ENCODE measurements around the gene FEM1A.

The FEM1A gene

DNA sequence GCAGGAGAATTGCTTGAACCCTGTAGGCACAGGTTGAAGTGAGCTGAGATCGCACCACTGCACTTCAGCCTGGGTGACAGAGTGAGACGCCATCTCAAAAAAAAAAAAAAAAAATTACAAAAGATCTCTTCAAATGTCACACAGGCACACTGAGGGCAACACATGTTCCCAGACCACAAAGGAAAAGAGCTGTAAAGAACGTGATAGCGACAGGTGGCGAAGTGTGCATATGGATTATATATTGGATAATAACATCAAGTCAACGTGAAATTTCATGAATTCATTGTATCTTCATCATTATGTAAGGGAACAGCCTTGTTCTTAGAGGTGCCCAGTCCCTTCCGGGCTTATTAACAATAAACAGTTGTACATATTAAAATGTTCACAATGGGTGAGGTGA, 36.1 kb upstream of the FEM1A start:
- no CpG with 5 or more reads among the region's 7 CpGs for WGBS (ENCODE audit: insufficient coverage, insufficient read length)
- peaks cover 3% of the 10 kb centered on the region; the same call in 1 of the 2 replicates for H3K27me3 ChIP-seq (ENCODE audit: control insufficient read depth, insufficient read depth, low read length)
- no peak for DNase-seq (ENCODE audit: low read depth, low spot score)

DNA sequence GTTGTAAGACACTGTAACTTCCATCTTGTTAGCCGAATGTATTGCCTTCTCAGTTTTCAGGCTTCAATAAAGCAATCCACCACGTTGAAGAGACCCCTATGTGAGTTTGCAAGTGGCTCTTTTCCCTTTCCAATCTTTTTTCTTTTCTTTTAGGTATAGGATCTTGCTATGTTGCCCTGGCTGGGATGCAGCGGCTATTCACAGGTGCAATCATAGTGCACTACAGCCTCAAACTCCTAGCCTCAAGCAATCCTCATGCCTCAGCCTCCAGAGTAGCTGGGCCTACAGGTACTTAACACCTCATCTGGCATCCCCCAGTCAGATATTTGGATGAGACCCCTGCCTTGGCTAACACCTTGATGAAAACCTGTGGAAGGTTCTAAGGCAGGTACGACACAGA, 33.5 kb upstream of the FEM1A start:
- Histone ChIP-seq H3K4me1 (ENCODE audit: control insufficient read depth, insufficient read depth, low read length) (peaks cover 6% of the 10 kb centered on the region), H3K4me3 (ENCODE audit: low read length) (no peak overlapping the region), H3K9me3 (ENCODE audit: control insufficient read depth, insufficient read depth, low read length) (no peaks in the 10 kb centered on the region), H3K36me3 (ENCODE audit: control insufficient read depth, insufficient read depth, low read length) (no peaks in the 10 kb centered on the region), H3K27me3 (ENCODE audit: control insufficient read depth, insufficient read depth, low read length) (peaks cover 3% of the 10 kb centered on the region; the same call in 1 of the 2 replicates), H3K27ac (ENCODE audit: low read length) (no peak overlapping the region)
- no CpG with 5 or more reads among the region's 4 CpGs for WGBS (ENCODE audit: insufficient coverage, insufficient read length)
- no peak for DNase-seq (ENCODE audit: low read depth, low spot score)

More for the DNA sequence above, 36.1 kb upstream of the FEM1A start:
- Histone ChIP-seq H3K4me1 (ENCODE audit: control insufficient read depth, insufficient read depth, low read length) (peaks cover 6% of the 10 kb centered on the region), H3K4me3 (ENCODE audit: low read length) (no peak overlapping the region), H3K9me3 (ENCODE audit: control insufficient read depth, insufficient read depth, low read length) (no peaks in the 10 kb centered on the region), H3K27ac (ENCODE audit: low read length) (no peak overlapping the region), H3K36me3 (ENCODE audit: control insufficient read depth, insufficient read depth, low read length) (no peaks in the 10 kb centered on the region)

DNA sequence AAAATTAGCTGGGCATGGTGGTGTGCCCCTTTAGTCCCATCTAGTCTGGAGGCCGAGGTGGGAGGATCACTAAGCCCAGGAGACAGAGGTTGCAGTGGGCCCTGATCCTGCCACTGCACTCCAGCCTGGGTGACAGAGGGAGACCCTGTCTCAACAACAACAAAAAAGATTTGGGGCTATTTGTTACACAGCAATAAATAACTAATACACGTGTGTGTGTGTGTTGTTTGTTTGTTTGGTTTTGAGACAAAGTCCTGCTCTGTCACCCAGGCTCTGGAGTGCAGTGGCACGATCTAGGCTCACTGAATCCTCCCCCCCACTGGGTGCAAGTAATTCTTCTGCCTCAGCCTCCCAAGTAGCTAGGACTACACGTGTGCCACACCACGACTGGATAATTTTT, 32.9 kb upstream of the FEM1A start:
- Histone ChIP-seq H3K27ac (ENCODE audit: low read length) (no peak overlapping the region), H3K27me3 (ENCODE audit: control insufficient read depth, insufficient read depth, low read length) (peaks cover 3% of the 10 kb centered on the region; the same call in 1 of the 2 replicates), H3K4me1 (ENCODE audit: control insufficient read depth, insufficient read depth, low read length) (peaks cover 6% of the 10 kb centered on the region), H3K9me3 (ENCODE audit: control insufficient read depth, insufficient read depth, low read length) (no peaks in the 10 kb centered on the region), H3K4me3 (ENCODE audit: low read length) (no peak overlapping the region), H3K36me3 (ENCODE audit: control insufficient read depth, insufficient read depth, low read length) (no peaks in the 10 kb centered on the region)
- no CpG with 5 or more reads among the region's 5 CpGs for whole genome bisulfite sequencing (ENCODE audit: insufficient coverage, insufficient read length)
- DNase-seq (ENCODE audit: low read depth, low spot score), result no peak

DNA sequence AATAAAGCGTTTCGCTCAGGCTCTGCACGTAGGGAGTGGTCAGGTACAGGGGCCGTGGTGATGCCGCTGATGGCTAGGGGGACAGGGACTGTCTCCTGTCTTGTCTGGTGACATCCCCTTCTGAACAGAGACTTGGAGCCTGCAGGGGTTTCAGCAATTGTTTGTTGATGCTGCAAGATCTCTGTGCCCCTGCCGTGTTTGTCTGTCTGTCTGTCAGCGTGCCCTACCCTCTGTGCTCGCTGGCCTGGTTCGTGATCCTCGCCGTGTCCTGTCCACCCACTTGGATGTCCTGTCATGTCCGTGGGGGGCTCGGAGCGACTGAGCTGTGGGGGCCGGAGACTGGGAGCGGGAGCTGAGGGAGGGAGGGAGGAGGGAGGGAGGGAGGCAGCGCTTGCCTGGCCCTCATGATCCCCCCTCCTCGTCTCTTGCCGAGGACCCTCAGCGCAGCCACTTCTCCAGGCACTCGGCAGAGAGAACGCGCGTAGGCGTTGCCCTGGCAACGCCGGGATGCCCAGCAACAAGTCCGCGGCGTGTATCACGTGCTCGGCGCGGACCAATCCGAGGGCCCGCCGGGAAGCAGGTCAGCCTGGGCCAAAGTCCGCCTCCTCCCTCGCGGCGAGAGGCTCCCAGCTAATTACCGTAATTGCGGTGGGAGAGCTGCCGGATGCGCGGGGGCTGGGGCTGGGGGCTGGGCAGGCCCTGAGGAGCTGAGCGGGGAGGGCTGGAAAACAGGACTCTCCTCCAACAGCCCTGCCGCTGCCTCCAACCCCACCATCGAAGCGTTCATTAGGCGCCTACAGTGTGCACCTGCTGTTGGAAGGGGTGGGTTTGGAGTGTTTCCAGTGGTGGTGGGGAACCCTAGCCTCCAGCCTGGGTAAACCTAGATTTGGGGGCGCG, 31.9 kb upstream of the FEM1A start:
- no peak for DNase-seq (ENCODE audit: low read depth, low spot score)
- no peaks in the 10 kb centered on the region for H3K9me3 ChIP-seq (ENCODE audit: control insufficient read depth, insufficient read depth, low read length)
- H3K36me3 ChIP-seq (ENCODE audit: control insufficient read depth, insufficient read depth, low read length), result no peaks in the 10 kb centered on the region
- peaks cover 3% of the 10 kb centered on the region; the same call in 1 of the 2 replicates for H3K27me3 ChIP-seq (ENCODE audit: control insufficient read depth, insufficient read depth, low read length)
- H3K4me1 ChIP-seq (ENCODE audit: control insufficient read depth, insufficient read depth, low read length), result peaks cover 6% of the 10 kb centered on the region
- H3K4me3 ChIP-seq (ENCODE audit: low read length), result peak overlapping the region; percentile 30; the same call in 1 of the 2 replicates
- no CpG with 5 or more reads among the region's 53 CpGs for WGBS (ENCODE audit: insufficient coverage, insufficient read length)
- no peak overlapping the region for H3K27ac ChIP-seq (ENCODE audit: low read length)

DNA sequence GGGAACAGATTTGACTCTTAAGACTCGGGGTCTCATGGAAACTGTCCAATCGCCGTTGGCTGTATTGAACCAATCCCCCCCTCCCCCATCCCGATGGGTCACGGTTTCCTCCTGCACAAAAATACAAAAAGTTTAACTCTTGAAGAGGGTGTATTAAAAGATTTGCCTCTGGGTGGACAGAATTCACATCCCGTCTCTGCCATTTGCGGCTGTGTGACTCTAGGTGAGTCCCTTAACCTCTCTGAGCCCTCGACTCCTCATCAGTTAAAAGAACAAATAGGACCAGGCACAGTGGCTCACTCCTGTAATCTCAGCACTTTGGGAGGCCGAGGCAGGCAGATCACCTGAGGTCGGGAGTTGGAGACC, 31.3 kb upstream of the FEM1A start:
- Histone ChIP-seq H3K4me1 (ENCODE audit: control insufficient read depth, insufficient read depth, low read length) (peaks cover 6% of the 10 kb centered on the region), H3K9me3 (ENCODE audit: control insufficient read depth, insufficient read depth, low read length) (no peaks in the 10 kb centered on the region), H3K4me3 (ENCODE audit: low read length) (peak overlapping the region; percentile 30; the same call in 1 of the 2 replicates), H3K27ac (ENCODE audit: low read length) (no peak overlapping the region), H3K36me3 (ENCODE audit: control insufficient read depth, insufficient read depth, low read length) (no peaks in the 10 kb centered on the region), H3K27me3 (ENCODE audit: control insufficient read depth, insufficient read depth, low read length) (peaks cover 3% of the 10 kb centered on the region; the same call in 1 of the 2 replicates)
- DNase-seq (ENCODE audit: low read depth, low spot score), result no peak
- WGBS (ENCODE audit: insufficient coverage, insufficient read length), result no CpG with 5 or more reads among the region's 10 CpGs

DNA sequence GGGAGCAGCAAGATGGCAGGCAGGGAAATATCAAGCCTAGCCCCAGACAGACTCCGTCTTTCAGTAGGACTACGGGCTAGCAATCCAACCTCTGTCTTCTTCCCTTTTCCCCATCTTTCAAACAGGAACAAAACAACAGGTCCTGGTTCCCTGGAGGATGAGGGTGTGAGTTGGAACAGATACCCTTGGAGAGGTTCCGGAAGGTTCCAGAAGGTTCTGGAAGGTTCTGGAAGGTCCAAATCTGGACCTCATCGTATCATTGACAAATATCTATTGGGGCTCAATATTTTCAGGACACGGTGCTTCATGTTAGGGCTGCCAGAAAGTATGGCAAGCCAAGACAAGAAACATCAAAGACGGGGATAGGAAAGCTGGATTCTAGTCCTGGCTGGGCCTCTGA, 28.5 kb upstream of the FEM1A start:
- peaks cover 3% of the 10 kb centered on the region for H3K27me3 ChIP-seq (ENCODE audit: control insufficient read depth, insufficient read depth, low read length)
- H3K36me3 ChIP-seq (ENCODE audit: control insufficient read depth, insufficient read depth, low read length), result no peaks in the 10 kb centered on the region
- no peaks in the 10 kb centered on the region for H3K9me3 ChIP-seq (ENCODE audit: control insufficient read depth, insufficient read depth, low read length)
- H3K4me1 ChIP-seq (ENCODE audit: control insufficient read depth, insufficient read depth, low read length), result peaks cover 6% of the 10 kb centered on the region
- no peak overlapping the region for H3K27ac ChIP-seq (ENCODE audit: low read length)
- DNase-seq (ENCODE audit: low read depth, low spot score), result no peak
- no peak overlapping the region for H3K4me3 ChIP-seq (ENCODE audit: low read length)
- no CpG with 5 or more reads among the region's 6 CpGs for WGBS (ENCODE audit: insufficient coverage, insufficient read length)

DNA sequence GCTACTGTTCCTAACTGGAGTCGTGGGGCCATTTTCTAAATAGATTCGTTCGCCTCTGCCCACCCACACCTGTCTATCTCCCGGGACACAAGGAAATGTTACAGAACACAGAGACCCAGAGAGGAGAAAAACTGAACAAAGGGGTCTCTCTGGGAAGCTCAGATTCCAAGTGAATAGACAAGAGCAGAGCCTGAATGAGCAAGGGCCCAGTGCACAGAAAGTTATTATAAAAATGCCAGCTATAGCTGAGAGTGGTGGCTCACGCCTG, 27.2 kb upstream of the FEM1A start:
- Histone ChIP-seq H3K27ac (ENCODE audit: low read length) (no peak overlapping the region), H3K4me3 (ENCODE audit: low read length) (no peak overlapping the region), H3K4me1 (ENCODE audit: control insufficient read depth, insufficient read depth, low read length) (peaks cover 6% of the 10 kb centered on the region), H3K36me3 (ENCODE audit: control insufficient read depth, insufficient read depth, low read length) (no peaks in the 10 kb centered on the region), H3K9me3 (ENCODE audit: control insufficient read depth, insufficient read depth, low read length) (no peaks in the 10 kb centered on the region), H3K27me3 (ENCODE audit: control insufficient read depth, insufficient read depth, low read length) (peaks cover 1% of the 10 kb centered on the region)
- no CpG with 5 or more reads among the region's 5 CpGs for WGBS (ENCODE audit: insufficient coverage, insufficient read length)
- DNase-seq (ENCODE audit: low read depth, low spot score), result no peak

DNA sequence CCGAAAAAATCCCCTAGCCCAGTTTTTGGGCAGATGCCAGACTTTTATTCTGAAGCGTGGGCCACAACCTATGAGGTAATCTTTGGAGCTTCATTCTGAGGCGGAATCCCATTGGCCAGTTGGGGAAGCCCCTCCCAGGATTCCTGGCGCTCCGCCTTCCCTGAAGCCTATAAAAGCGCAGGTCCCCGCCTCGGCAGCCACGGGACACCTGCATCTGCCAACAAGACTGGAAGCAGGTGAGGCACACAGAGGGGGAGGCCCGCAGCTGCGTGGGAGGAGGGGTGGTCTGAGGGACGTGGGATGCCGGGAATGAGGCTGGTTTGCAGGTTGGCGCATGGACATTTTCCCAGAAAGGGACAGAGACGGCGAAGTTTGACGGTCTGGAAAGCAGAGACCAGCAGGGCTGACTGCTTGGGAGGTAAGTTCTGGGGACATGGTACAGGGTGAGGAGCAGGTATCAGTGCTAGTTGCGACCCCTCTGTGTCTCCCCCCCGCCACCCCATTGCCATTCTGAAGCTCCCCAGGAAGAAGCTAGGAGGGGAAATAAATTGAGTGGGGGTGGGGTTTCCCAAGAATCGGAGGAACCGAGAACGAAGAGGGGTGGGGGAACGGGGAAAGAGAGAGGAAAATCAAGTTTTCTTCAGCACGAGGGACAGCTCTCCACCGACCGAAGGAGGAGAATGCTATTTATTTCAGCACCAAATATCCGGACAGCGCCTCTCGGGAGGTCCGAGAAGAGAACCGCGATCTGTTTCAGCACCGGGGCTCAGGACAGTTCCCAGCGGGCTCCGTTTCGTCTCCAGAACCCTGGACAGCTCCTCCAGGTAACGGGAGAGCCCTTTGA, 22.4 kb upstream of the FEM1A start:
- H3K4me3 ChIP-seq (ENCODE audit: low read length), result no peak overlapping the region
- no CpG with 5 or more reads among the region's 37 CpGs for WGBS (ENCODE audit: insufficient coverage, insufficient read length)
- DNase-seq (ENCODE audit: low read depth, low spot score), result peak; percentile 83
- no peak overlapping the region for H3K27ac ChIP-seq (ENCODE audit: low read length)
- H3K36me3 ChIP-seq (ENCODE audit: control insufficient read depth, insufficient read depth, low read length), result no peaks in the 10 kb centered on the region
- no peaks in the 10 kb centered on the region; the same call in 1 of the 2 replicates for H3K27me3 ChIP-seq (ENCODE audit: control insufficient read depth, insufficient read depth, low read length)
- peaks cover 2% of the 10 kb centered on the region for H3K4me1 ChIP-seq (ENCODE audit: control insufficient read depth, insufficient read depth, low read length)
- H3K9me3 ChIP-seq (ENCODE audit: control insufficient read depth, insufficient read depth, low read length), result no peaks in the 10 kb centered on the region

DNA sequence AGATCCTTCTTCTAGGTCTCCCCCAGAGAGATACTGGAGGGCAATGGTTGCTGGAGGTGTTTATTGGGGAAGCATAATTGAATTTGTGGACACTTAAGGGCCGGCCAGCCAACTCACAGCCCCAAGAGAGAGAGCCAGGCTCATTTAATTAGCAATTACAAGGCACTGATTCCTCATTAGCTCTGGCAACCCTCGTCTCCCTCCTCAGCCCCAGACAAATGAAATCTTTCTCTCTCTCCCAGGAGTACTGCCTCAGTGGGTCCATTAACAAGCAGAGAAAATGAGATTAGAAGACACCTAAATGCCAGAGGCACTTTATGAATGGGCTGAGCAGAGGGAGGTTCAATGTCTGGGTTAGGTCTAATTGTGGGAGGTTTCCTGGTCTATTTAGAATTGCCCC, 19.0 kb upstream of the FEM1A start:
- DNase-seq (ENCODE audit: low read depth, low spot score), result no peak
- H3K9me3 ChIP-seq (ENCODE audit: control insufficient read depth, insufficient read depth, low read length), result no peaks in the 10 kb centered on the region
- WGBS (ENCODE audit: insufficient coverage, insufficient read length), result no CpG with 5 or more reads among the region's 2 CpGs
- H3K4me1 ChIP-seq (ENCODE audit: control insufficient read depth, insufficient read depth, low read length), result peaks cover 2% of the 10 kb centered on the region
- no peaks in the 10 kb centered on the region; the same call in 1 of the 2 replicates for H3K27me3 ChIP-seq (ENCODE audit: control insufficient read depth, insufficient read depth, low read length)
- H3K4me3 ChIP-seq (ENCODE audit: low read length), result no peak overlapping the region
- no peak overlapping the region for H3K27ac ChIP-seq (ENCODE audit: low read length)
- no peaks in the 10 kb centered on the region for H3K36me3 ChIP-seq (ENCODE audit: control insufficient read depth, insufficient read depth, low read length)

DNA sequence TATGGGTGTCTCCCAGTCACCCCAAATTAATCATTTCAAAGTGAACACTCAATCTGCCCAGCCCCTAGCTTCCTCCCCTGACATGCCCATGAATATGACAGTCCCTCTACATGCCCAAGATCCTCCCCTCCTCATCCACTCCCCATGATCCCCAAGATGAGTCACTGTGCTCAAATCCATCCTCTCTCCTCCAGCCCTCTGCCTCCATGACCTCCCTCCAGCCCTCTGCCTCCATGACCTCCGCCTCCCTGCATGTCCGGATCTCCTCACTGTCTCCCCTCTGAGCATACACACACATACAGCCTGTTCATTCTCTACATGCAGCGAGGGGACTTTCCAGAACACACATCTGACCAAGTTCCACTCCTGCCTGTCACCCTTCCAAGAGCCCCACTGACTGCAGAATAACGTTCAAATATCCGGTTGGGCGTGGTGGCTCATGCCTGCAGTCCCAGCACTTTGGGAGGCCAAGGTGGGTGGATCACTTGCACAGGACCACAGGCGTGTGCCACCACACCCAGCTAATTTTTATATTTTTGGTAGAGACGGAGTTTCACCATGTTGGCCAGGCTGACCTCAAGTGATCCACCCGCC, 18.4 kb upstream of the FEM1A start:
- Histone ChIP-seq H3K4me1 (ENCODE audit: control insufficient read depth, insufficient read depth, low read length) (peaks cover 2% of the 10 kb centered on the region), H3K4me3 (ENCODE audit: low read length) (no peak overlapping the region), H3K27me3 (ENCODE audit: control insufficient read depth, insufficient read depth, low read length) (no peaks in the 10 kb centered on the region), H3K36me3 (ENCODE audit: control insufficient read depth, insufficient read depth, low read length) (no peaks in the 10 kb centered on the region), H3K9me3 (ENCODE audit: control insufficient read depth, insufficient read depth, low read length) (no peaks in the 10 kb centered on the region), H3K27ac (ENCODE audit: low read length) (no peak overlapping the region)
- DNase-seq (ENCODE audit: low read depth, low spot score), result no peak
- no CpG with 5 or more reads among the region's 9 CpGs for WGBS (ENCODE audit: insufficient coverage, insufficient read length)
